ENCODE data around the gene RPS24.

DNA sequence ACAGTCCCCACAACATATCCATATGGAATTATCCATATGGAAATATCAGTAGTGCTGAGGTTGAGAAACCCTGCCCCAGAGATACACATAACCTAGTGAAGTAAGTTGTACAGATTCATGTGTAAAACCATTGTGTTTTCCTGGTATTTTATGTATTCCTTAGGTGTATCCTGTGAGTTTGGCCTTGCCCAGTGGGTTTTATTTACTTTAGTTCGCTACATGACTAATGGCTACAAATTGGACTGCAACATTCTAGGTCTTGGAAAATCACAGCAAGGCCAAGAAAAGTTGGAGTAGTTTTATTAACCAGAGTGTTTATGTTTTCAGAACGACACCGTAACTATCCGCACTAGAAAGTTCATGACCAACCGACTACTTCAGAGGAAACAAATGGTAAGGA, 1.4 kb downstream of the RPS24 start:
- TF ChIP-seq EZH2 (optimal IDR thresholded peaks at IDR 0.05; ENCODE audit: low read depth, low read length) = no peak
- TF ChIP-seq, protein P1, sequence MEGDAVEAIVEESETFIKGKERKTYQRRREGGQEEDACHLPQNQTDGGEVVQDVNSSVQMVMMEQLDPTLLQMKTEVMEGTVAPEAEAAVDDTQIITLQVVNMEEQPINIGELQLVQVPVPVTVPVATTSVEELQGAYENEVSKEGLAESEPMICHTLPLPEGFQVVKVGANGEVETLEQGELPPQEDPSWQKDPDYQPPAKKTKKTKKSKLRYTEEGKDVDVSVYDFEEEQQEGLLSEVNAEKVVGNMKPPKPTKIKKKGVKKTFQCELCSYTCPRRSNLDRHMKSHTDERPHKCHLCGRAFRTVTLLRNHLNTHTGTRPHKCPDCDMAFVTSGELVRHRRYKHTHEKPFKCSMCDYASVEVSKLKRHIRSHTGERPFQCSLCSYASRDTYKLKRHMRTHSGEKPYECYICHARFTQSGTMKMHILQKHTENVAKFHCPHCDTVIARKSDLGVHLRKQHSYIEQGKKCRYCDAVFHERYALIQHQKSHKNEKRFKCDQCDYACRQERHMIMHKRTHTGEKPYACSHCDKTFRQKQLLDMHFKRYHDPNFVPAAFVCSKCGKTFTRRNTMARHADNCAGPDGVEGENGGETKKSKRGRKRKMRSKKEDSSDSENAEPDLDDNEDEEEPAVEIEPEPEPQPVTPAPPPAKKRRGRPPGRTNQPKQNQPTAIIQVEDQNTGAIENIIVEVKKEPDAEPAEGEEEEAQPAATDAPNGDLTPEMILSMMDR (IDR thresholded peaks at IDR 0.05; ENCODE audit: low read length) = no peak

All from MM.1S (cell line).